NCI-H1417 treated with DMSO at 0.1 percent for 48 hours (cell line): ENCODE results near the gene CELF4.
A peak's percentile ranks its signal among the peaks of the same experiment; 100 is the strongest.

Experiments used
- DNase-seq: peaks from one replicate; lab custom pipeline; 2025; lab: John Stamatoyannopoulos, UW

The CELF4 gene

DNA sequence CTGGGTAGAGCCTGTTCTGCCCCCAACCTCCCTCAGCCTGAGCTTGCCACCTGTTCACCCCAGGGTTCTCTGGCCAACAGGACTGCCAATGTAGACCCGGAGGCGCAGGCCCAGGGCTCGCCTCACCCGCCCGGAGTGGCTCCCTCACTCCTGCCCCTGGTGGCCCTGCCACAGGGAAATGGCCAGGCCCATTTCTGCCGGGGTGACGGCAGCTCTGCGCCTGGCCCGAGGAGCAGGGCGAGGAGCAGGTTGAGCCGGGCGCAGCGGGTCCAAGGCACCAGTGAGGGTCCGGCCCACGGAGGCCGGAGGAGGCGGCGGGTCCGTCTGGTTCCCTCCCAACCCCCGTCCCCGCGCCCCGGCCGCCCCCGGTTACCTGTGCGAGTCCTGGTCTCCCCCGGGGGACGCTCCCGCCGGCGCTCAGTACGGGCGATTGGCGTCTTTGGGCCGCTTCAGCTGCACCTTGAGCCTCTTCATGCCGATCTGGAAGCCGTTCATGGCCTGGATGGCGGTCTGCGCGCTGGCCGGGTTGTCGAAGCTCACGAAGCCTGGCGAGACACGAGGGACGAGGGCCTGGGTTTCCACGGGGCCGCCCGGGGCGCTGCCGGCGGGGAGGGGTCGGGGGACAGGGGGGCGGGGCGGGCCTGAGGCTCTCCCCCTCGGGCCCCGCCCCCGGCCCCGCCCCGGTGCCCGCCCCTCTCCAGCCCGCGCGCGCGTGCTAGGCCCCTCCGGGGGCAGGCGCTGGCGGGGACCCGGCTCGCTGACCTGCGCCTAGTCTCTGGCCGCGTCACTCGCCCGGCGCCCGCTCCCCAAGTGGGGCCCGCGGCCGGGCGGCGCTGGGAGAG is 312.0 kb downstream of the CELF4 start:
- no peak for DNase-seq

DNA sequence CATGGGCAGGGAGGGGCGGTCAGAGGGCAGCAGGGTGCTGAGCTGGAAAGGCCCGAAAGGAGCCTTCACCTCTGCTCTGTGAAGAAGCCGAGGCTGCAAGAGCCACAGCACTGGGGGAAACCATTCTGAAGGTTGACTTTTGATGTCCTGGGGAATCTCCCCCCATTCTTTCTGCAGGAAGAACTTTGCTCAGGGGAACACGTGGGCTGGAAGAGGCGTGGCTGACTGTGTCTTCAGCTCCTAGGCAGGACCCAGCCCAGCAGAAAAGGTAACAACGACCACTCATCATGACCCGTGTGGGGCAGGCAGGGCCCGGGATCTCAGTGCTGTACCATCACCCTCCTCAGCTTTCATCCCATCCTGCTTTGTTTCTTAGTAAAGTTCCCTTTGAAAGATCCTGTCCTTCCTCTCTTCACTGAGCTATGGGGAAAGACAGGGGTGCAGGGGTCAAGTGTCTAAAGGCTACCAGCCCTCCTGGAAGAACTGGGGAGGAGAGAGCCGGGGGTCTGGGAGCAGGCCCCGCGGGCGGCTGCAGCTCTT is 312.7 kb downstream of the CELF4 start:
- no peak for DNase-seq

DNA sequence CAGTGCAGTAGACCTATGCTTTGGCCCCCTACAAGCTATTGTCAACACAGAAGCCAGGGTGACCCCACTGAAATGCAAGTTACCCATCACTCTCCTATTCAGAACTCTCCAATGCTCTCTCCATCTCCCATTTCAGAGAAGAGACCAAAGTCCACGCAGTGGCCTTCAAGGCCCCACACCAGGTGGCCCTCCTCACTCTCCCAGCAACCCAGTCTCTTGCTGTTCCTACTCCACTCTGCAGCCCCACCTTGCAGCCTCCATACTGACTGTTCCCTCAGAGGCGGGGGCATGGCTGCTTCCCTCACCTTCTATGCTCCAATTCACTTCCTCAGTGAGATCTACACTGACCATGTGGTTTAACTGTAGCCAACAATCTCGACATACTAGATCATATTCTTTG is 313.3 kb downstream of the CELF4 start:
- no peak for DNase-seq

DNA sequence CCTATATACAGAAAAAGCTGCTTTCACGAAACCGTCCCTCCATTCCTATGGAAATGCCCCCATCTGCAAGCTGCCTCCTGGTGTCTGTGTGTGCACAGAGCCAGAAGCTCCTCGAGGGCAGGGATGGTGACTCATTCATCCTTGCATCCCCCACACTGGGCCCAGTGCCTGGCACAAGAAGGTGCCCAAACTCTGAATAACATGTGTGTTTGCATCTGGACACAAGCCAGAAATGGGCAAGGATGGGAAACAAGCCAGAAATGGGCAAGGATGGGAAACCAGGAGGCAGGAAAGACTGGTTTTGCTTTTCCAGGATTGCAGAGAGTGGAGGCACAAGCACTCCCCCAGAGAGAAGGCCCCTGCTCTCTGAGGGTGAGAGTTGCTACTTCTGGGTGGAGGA is 313.9 kb downstream of the CELF4 start:
- DNase-seq, result no peak

DNA sequence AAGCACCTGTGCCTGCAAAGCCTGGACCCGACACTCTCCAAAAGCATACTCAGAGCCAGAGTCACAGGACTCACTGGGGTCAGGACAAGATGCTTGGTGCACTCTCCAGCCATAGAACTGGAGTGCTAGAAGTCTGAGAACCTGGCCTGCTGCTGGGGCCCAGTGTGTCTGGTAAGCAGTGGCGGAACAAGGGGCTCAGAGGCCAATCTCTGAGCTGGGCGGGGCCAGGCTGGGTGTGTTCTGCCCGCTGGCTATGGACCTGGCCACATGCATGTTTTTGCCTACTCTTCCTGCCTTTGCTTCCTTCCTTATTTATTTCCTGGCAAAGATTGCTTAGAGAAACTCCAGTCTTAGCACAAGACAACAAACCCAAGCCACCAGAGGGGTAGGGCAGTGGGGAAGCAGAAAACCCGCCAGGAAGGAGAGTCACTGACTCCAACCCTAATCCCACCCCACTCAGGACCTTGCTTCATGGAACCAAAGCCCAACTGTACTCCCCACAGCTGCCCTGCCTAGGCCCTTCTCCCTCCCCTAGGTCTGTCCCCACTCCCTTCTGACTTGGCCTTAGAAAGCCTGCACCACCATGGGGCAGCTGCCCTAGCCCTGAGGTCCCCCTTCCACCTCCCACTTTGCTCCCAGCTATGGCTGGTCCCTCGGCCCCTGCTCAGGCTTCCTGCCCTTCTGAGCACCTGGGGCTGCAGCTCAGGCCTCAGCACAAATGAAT is 315.5 kb downstream of the CELF4 start:
- no peak for DNase-seq

DNA sequence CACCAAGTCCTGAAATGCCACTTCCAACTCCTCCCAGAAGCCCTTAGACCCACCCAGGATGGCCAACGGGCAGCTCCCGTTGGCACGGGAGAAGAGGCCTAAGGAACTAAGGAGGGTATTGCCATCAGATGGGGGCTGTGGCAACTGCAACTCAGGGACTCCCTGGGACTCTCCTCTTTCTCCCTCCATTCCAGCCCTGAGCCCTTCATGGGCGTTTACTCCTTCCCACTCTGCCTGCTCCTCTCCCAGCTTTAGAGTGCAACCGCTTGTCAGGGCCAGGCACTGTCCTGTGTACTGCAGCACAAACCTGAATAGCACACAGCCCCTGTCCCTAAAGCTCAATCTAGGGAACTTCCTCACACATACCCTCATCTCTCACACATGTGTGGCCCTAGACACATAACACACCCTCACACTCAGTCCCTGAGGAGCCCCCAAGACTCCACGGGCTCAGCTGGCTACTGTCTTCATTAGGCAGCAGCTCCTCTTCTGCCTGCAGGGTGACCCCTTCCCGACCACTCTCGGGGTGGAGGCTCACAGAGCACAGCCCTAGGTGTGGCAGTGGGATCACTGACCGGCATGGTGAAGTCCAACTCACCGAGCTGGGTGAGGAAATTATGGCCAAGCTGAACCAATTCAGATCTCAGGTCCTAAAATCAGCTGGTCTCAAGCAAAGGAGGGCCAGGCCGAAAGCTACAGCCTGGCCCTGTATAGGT is 316.3 kb downstream of the CELF4 start:
- no peak for DNase-seq

DNA sequence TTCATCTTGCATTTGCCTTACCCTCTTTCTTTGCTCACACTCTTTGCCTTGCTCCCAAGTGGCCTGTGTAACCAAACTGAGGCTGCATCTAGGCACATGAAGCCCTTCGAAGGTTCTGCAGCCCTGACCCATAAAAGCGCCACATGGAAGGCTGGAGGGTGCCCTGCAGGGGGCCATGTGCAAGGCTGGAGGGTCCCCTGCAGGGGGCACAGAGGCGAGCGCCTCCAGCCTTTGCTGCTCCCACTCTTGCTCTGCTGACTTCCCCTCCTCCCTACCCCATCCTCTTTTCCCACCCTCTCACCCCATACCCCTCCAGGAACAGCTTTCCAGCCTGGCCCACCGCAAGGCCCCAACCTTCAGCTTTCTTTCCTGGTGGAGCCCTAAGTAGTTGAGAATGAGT is 317.3 kb downstream of the CELF4 start:
- DNase-seq, result no peak

DNA sequence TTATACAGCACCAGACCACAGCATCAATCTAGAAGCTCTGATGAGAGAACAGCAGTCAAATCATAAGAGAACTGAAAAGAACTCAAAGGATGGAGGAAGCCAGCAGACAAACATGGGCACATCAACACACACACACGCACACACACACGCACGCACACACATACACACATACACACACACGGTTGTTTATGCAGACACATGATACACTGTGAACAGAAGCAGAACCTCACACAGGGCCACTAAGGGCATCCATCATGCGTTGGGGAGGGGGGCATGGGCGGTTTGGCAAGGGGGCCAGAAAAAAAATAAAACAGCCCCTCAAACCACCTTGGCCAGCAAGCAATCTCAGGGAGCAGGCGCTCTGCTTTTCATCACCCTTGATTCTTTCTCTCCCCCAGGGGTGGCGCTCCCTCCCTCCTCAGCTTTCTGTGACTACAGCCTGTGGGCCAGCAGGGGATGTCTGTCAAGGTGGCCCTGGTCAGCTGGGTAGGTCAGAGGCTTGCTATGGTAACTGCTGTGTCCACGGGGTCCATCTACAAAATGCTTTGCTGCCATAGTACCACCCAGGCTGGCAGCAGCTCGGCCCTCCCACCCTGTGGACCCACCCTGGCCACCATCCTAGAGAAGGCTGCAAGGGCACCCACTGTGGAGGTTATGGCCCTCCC is 318.0 kb downstream of the CELF4 start:
- DNase-seq, result no peak

DNA sequence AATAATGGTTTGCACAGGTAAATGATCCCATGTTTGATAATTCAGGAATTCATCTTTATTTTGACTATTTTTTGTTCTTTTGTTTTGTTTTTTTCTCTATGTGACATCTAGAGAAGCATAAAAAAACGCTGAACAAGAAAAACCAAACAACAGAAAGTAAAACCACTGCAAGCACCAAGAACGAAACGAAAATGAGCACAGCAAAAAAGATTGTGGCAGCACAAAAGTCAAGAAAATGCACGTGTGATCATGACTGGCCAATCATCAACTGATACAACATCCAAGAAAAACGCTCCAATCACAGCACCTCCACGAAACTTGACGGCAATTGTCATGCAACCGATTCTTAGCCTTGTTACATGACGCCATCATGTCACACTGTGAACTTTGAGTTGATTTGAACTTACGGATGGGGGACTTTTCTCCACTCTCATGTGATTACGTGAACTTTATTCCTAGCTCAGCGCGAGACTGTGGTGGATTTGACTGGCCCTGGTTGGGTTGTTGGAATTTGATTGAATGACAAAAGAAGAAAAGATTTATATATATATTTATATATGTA is 318.7 kb downstream of the CELF4 start:
- DNase-seq, result no peak

DNA sequence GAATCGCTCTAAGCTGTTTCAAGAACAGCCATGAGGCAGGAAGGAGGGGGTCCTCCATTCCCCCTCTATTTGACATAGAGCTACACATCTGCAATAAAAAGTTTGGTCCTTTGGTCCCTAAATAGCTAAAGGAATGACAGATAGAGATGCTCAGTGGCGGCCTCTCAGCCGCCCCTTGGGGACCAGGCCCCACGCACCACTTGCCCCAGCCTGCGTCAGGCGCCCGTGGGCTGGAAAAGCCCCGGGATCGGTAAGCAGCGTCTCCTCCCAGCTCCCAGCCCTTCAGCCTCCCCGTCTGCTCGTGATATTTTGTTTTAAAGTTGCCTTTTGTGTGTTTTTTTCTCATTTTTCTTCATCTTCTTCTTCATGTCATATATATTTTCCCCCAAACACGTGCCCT is 321.0 kb downstream of the CELF4 start:
- DNase-seq, result no peak

DNA sequence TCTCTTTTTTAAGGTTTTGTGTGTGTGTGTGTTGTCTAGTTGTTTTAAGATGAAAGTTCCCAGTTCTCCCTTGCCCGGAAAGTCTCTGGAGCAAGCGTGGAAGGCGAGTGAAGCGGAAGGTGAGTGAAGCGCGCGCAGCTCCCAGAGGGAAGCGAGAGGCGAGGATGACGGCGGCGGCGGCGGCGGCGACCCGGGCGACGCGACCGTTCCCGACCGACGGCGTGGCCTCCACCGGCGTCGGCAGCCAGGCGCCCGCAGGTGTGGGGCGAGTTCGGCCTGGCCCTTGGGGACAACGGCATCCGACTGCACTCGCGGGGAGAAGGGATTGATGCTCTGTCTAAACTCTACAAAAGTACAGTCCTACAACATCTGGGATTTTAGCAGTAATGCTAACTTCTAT is 321.9 kb downstream of the CELF4 start:
- DNase-seq, result no peak

DNA sequence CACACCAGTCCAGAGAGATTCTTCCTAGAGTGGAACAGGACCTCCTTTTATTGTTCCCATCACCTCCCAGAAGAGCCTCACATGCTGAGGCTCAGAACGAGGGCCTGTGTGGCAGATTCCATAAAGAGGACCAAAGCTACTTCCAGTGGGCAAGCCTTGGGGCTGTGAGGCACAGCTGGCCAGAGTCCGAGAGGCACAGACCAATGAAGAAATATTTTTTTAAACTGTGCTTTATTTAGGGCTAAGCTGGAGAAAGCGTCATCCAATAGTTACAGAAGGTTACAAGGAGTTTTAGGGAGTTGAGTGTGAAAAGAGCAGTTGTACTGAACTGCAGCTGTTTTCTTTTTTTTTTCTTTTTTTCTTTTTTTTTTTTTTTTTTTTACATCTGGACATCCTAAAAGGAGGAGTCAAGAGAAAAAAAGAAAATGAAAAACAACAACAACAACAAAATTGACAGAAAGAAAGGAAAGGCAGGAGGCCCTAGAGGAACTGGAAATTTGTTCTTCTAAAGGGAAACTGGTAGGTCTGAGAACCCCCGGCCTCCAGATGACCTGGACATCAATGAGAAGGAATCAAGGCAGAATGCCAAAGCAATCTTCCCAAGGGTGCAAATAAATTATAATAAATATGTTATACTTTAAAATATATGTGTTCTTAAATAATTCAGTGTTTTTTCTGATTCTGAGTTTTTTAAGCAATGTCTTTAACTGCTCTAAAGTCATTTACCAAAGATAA is 322.6 kb downstream of the CELF4 start:
- DNase-seq, result no peak

DNA sequence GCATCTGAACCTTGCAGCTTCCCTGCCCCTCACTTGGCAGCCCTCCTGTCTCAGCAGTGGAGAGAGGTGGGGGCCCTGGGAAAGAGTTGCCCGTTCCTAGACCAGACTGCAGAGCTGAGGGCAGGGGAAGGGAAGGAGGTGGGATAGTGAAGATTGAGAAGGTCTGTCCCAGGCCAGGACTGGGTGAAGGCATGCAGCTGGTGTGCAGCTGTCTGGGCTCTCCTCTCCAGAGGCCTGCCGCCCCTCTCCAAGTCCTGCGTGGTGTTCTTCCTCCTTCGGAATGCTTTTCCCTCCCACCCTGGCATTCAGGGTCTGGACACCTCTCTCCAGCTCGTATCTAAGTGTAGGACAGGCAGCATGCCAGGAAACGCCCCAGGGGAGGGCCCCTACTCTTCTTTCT is 323.5 kb downstream of the CELF4 start:
- DNase-seq, result no peak

DNA sequence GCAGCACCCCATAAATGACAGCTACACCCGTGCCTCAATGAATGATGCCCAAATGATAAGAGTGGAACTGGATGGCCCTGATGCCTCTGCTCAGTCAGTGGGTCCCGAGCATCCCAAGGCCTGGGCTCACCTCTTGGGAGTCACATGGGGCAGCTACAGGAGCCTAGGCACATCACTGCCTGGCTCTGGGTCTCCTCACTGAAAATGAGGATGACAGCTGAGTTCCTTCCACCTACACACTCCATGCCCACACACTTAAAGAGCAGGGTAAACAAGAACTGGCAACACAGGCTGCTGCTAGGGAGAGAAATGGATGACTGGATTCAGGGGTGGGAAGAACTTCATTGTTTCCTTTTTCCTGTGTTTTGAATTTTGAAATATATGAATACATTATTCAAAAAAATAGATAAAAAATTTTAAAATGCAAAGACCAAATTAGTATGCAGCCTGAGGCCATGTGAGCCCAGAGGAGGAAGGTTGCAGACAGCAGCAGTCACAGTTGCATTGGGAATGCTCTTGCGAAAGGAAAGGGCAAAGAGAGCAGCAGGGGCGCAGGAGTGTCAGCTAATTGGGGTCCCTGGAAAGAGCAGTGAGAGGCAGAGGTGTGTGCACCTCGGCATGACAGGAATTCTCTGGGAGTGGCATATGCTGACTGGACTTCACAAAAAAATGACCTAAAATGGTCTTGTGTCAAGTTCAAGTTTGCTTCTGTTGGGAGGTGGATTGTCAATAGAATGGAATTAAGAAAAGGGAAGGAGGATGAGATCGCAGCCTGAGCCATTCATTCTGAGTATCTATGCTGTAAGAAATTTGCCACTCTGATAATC is 327.1 kb downstream of the CELF4 start:
- DNase-seq, result no peak

DNA sequence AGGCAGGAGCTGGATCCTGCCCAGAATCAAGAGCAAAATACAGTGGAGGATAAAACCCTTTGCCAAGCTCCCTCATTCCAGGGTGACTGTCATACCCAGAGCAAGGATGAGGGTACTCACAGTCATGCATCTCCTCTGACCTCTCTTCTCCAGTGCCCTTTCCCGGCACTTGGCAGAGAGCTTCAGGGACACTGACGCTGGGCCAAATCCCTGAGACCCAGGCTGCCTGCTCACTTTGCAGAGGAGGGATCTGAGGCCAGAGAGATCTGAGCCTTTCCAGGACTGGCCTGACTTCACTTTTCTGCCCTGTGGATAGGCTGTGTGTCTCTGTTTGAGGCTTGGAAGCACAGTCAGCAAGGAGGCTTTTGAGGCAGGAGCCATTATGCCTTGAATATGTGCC is 330.0 kb downstream of the CELF4 start:
- no peak for DNase-seq

DNA sequence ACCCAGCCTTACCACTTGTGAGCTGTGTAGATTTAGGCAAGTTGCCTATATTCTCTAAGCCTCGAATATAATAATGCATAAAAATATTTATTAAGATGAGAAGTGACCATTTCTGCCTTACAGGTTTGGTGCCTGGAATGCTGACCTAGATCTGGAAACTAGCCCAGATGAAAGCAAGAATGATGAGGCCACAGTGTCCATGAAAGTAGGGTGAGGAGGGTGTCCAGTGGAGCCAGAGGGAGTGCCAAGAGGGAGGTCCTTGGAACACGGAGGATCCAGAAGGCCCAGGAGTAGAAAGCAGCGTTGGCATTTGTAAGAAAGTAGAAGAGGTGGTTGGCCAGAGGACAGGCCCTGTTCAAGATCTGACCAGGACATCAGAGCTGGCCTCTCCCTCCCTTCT is 334.3 kb downstream of the CELF4 start:
- DNase-seq, result no peak

DNA sequence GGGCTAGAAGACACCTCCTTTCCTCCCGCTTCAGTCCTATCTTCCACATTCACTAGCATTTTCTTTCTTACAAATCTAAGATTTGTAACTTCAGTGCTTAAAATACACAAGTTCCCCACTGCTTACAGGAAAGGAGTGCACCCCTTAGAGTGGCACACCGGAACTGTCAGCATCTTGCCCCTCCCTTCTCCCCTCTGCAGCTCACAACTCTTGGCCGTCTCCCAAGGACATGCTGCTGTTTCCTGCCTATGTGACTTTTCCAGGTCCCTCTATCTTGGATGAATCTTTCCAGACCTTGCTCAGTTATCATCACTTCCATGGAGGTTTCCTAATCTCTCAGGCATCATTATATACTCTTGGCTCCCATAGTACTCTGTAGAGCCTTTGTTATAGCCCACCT is 334.8 kb downstream of the CELF4 start:
- DNase-seq, result no peak

DNA sequence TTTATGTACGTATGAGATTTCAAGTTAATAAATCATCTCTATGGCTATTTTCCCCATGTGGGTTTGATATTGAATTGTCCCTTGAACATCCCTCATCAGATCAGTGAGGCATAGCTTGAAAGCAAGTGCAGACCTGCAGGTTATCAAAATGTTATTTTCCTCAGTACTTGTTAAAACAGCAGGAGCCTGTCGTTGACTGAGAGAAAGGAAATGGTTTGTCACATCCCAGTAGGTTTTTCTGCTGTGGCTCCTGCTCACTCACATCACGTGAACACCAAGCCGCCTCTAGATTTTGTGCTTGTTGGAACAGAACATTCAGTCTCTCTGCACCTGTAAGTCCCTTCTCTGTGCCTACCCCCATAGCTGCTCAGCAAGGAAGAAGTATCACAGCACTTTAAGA is 340.3 kb downstream of the CELF4 start:
- DNase-seq, result peak; percentile 31

DNA sequence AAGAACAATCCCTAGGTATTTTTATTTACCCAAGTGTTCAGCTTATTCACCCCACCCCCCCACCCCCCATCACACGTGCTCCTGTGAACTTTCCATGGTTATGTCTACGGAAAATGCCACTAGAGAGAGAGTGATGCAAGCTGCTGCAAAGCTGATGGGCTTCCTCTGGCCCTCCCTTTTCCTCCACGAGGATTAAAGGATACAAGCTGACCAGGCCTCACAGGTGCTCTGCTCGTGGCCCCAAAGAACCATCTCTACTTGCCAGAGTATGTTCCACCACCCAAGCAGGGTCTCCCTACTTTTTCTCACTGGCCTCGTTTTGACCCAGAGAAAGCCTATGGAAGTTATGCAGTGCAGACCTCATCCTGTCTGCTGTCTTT is 342.6 kb downstream of the CELF4 start:
- DNase-seq, result no peak

DNA sequence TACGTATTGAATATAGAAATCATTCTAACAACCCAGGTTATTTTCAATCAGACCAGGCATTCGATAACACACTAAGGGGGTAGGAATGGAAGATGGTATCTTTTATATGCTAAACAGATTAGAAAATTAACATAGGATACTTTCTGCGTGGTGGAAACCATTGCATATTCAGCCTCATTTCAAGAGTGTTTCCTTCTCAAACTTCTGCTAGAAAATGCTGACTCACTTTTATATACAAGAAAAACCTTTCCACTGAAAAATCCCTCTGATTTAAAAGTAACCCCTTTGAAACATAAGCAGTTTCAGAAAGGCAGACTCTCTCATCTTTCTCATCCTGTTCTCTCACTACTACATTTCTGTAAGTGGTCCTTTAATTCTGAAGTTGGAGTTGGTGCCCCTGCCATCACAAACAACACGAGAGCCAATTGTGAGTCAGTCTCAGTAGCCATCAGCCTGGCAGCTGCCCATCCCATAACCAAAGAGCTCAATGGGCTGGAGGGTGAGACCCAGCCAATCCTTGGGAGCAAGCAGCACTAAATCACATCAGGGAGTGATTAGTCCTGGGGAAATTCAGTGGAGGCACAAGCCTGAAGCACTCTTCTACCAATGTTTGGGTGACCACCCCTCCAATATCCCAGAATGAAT is 343.1 kb downstream of the CELF4 start:
- no peak for DNase-seq
